ENCODE measurements around the gene MGST3.

Gene MGST3

DNA sequence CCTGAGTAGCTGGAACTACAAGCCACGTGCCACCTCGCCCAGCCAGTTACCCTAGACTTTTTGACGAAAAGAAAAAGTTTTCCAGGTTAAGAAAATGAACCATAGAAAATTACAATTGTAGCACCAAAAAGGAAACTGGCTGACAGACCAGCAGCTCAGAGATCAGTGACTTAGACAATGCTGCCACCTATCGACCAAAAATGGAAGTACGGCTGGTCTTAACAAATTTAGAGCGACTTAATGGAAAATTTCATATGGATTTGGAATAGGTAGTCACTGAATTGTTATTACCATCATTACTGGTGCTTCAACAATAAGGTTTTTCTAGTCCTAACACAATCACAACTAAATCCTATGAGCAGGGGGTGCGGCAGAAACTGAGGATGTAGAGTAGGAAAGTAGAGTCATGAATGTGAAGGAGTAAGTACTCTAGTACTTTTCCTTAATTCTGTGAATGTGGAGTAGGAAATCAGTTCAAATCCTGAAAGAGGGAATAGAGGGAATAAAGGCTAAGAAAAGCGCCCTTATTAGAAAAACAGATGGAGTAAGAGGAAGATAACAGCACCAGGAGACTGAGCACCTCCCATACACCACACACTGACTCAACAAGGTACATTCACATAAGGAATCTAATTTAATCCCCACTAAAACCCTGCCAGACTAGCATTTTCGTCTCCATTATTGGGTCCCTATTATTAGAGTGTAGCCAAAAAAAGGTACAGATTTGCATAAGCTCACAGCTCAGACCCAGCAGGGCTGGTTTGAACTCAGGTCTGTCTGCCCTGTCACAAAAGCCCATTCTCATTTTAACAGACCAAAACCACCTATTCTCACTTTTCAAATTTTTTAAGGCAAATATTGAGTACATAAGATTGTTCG is 37.9 kb upstream of the MGST3 start:
- no peak overlapping the region for H2BK5ac ChIP-seq (ENCODE audit: low read depth, low read length, poor library complexity, severe bottlenecking)
- no peak overlapping the region for H2BK120ac ChIP-seq (ENCODE audit: low read depth, low read length)
- H3K4ac ChIP-seq (ENCODE audit: low read depth in 1 of 2, low read length in 2 of 2), result no peak overlapping the region
- H3K14ac ChIP-seq (ENCODE audit: low read length in 2 of 2), result no peak overlapping the region
- WGBS, result 4% methylated on average over 7 of the region's 10 CpGs
- H2AFZ ChIP-seq (ENCODE audit: low read depth, low read length), result no peak overlapping the region
- peaks cover 39 to 55% of the 10 kb centered on the region in 2 experiments for H3K27me3 ChIP-seq (ENCODE audit: control insufficient read depth in 1 of 2, insufficient read depth in 1 of 2, low read length in 2 of 2)
- no peak overlapping the region for H3K18ac ChIP-seq (ENCODE audit: low read depth in 1 of 2, low read length in 2 of 2)
- no peak overlapping the region for H2BK15ac ChIP-seq (ENCODE audit: low read depth, poor library complexity, severe bottlenecking)
- H3K9me3 ChIP-seq (ENCODE audit: control insufficient read depth, low read length), result no peaks in the 10 kb centered on the region
- no peak overlapping the region for H4K91ac ChIP-seq (ENCODE audit: low read length)
- H3K27ac ChIP-seq (ENCODE audit: low read length, poor library complexity, severe bottlenecking), result no peak overlapping the region
- peak; percentile 76 for DNase-seq
- H3K79me1 ChIP-seq (replicated peaks; ENCODE audit: low read length, poor library complexity, severe bottlenecking), result no peaks in the 10 kb centered on the region
- no peak overlapping the region for H3K4me3 ChIP-seq (ENCODE audit: insufficient read depth in 1 of 2, low read depth in 1 of 2, low read length in 2 of 2)
- H3K4me2 ChIP-seq (ENCODE audit: low read length, poor library complexity, severe bottlenecking), result no peak overlapping the region
- no peak overlapping the region for H2AK5ac ChIP-seq (ENCODE audit: low read length, severe bottlenecking)
- H4K8ac ChIP-seq (ENCODE audit: low read length), result no peak overlapping the region
- no peaks in the 10 kb centered on the region for H3K36me3 ChIP-seq (ENCODE audit: control insufficient read depth in 1 of 2, insufficient read depth in 2 of 2, low read depth in 1 of 2, low read length in 2 of 2)
- H3K9ac ChIP-seq (ENCODE audit: low read length), result peak overlapping the region; percentile 4
- H3K23ac ChIP-seq (ENCODE audit: low read length in 2 of 2), result no peak overlapping the region
- no peak overlapping the region for H2BK12ac ChIP-seq (ENCODE audit: low read length in 2 of 2)
- no peaks in the 10 kb centered on the region for H3K4me1 ChIP-seq (ENCODE audit: control insufficient read depth, insufficient read depth, low read depth, low read length)

DNA sequence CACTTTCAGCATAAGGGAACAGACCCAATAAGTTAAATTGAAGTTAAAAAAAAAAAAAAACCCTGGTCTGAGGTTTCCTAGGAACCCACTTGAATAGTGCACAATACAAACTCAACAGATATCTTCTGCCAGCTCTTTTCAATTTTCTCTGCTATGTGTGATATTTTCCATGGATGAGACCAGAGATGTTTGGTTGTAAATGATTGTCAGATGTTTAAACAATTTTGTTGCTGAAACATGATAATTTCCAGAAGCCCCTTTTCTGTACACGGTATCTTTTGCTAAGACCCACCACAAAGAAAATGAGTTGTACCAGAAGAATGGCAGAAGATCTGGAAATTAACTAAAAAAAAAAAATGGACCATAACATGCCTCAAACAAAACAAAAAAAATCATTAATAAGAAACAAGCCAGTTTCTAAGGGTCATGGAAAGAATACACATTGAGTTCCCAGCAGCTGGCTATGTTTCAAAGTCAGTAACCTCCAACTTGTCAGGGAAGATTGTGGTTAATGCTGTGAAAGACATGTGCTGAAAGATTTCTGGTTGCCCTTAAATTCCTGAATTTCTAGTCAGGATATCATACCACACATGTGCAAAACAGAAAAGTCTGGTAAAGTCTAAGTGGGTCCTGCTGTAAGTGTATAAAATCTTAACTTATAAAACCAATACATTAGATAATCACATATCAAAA is 35.6 kb upstream of the MGST3 start:
- no peaks in the 10 kb centered on the region for H3K79me1 ChIP-seq (replicated peaks; ENCODE audit: low read length, poor library complexity, severe bottlenecking)
- no CpG with 5 or more reads among the region's 1 CpG for WGBS
- no peak overlapping the region for H3K23ac ChIP-seq (ENCODE audit: low read length in 2 of 2)
- no peak overlapping the region for H3K4me2 ChIP-seq (ENCODE audit: low read length, poor library complexity, severe bottlenecking)
- H2BK12ac ChIP-seq (ENCODE audit: low read length in 2 of 2), result no peak overlapping the region
- no peak overlapping the region for H3K4ac ChIP-seq (ENCODE audit: low read depth in 1 of 2, low read length in 2 of 2)
- peak overlapping the region; percentile 8 for H3K9ac ChIP-seq (ENCODE audit: low read length)
- H2AFZ ChIP-seq (ENCODE audit: low read depth, low read length), result no peak overlapping the region
- no peaks in the 10 kb centered on the region for H3K9me3 ChIP-seq (ENCODE audit: control insufficient read depth, low read length)
- peak; percentile 57 for DNase-seq
- H3K36me3 ChIP-seq (ENCODE audit: control insufficient read depth in 1 of 2, insufficient read depth in 2 of 2, low read depth in 1 of 2, low read length in 2 of 2), result no peaks in the 10 kb centered on the region
- peaks cover 22 to 34% of the 10 kb centered on the region in 2 experiments for H3K27me3 ChIP-seq (ENCODE audit: control insufficient read depth in 1 of 2, insufficient read depth in 1 of 2, low read length in 2 of 2)
- H4K91ac ChIP-seq (ENCODE audit: low read length), result no peak overlapping the region
- no peak overlapping the region for H3K4me3 ChIP-seq (ENCODE audit: insufficient read depth in 1 of 2, low read depth in 1 of 2, low read length in 2 of 2)
- H2BK5ac ChIP-seq (ENCODE audit: low read depth, low read length, poor library complexity, severe bottlenecking), result no peak overlapping the region
- H2BK120ac ChIP-seq (ENCODE audit: low read depth, low read length), result no peak overlapping the region
- H2BK15ac ChIP-seq (ENCODE audit: low read depth, poor library complexity, severe bottlenecking), result no peak overlapping the region
- H4K8ac ChIP-seq (ENCODE audit: low read length), result no peak overlapping the region
- H3K14ac ChIP-seq (ENCODE audit: low read length in 2 of 2), result no peak overlapping the region
- H3K27ac ChIP-seq (ENCODE audit: low read length, poor library complexity, severe bottlenecking), result no peak overlapping the region
- no peak overlapping the region for H2AK5ac ChIP-seq (ENCODE audit: low read length, severe bottlenecking)
- no peaks in the 10 kb centered on the region for H3K4me1 ChIP-seq (ENCODE audit: control insufficient read depth, insufficient read depth, low read depth, low read length)
- no peak overlapping the region for H3K18ac ChIP-seq (ENCODE audit: low read depth in 1 of 2, low read length in 2 of 2)

DNA sequence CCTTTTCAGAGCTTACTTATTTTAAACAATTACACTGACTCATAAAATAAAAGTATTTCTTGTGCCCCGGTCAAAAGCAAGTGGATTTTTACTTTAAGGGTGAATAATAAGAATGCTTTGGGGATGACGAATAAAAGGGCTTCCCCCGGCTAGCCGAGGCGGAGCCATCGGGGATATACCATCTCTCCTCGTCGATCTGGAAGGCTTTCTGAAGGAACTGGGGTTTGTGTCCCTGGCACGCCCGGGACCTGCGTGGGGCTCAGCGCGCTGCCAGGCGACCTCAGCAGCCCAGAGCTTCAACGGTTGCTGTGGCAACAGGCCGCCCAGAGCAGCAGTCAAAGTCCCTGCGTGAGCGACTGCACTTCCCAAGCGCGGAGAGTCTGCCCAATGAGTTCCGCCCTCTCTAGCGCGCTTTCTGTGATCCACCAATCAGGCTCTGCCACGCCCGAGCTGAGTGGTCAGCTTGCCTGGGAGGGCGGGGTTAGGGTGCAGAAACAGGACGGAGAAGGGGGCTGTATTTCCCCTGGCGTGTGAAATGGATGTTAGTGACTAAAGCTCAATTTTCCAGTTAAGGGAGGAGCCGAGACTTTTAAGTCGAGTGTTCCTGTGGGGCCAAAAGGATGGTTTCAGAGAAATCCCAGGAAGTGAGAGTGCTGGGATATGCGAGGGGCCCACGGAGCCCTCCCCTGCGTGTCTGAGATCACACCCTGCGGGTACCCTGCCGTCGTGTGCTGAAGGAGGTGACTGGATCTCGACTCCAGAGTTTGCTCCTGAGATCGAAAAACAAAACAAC is 33.0 kb upstream of the MGST3 start:
- Histone ChIP-seq H3K36me3 (ENCODE audit: control insufficient read depth in 1 of 2, insufficient read depth in 2 of 2, low read depth in 1 of 2, low read length in 2 of 2) (no peaks in the 10 kb centered on the region), H2BK5ac (ENCODE audit: low read depth, low read length, poor library complexity, severe bottlenecking) (no peak overlapping the region), H3K9ac (ENCODE audit: low read length) (peak overlapping the region; percentile 90), H3K18ac (ENCODE audit: low read depth in 1 of 2, low read length in 2 of 2) (peak overlapping the region; percentile 63 to 77), H2BK12ac (ENCODE audit: low read length in 2 of 2) (peak overlapping the region in 1 of 2 experiments; percentile 75), H3K27ac (ENCODE audit: low read length, poor library complexity, severe bottlenecking) (peak overlapping the region; percentile 28), H3K4ac (ENCODE audit: low read depth in 1 of 2, low read length in 2 of 2) (no peak overlapping the region), H3K9me3 (ENCODE audit: control insufficient read depth, low read length) (no peaks in the 10 kb centered on the region), H4K8ac (ENCODE audit: low read length) (peak overlapping the region; percentile 85), H3K14ac (ENCODE audit: low read length in 2 of 2) (no peak overlapping the region), H4K91ac (ENCODE audit: low read length) (no peak overlapping the region), H3K4me2 (ENCODE audit: low read length, poor library complexity, severe bottlenecking) (peak overlapping the region; percentile 95), H2BK15ac (ENCODE audit: low read depth, poor library complexity, severe bottlenecking) (peak overlapping the region; percentile 82), H3K79me1 (replicated peaks; ENCODE audit: low read length, poor library complexity, severe bottlenecking) (no peaks in the 10 kb centered on the region), H2BK120ac (ENCODE audit: low read depth, low read length) (no peak overlapping the region), H3K27me3 (ENCODE audit: control insufficient read depth in 1 of 2, insufficient read depth in 1 of 2, low read length in 2 of 2) (peaks cover 18 to 22% of the 10 kb centered on the region in 2 experiments), H2AK5ac (ENCODE audit: low read length, severe bottlenecking) (no peak overlapping the region), H3K4me3 (ENCODE audit: insufficient read depth in 1 of 2, low read depth in 1 of 2, low read length in 2 of 2) (peak overlapping the region; percentile 62 to 84), H3K4me1 (ENCODE audit: control insufficient read depth, insufficient read depth, low read depth, low read length) (no peaks in the 10 kb centered on the region), H3K23ac (ENCODE audit: low read length in 2 of 2) (no peak overlapping the region), H2AFZ (ENCODE audit: low read depth, low read length) (peak overlapping the region; percentile 75)
- peak; percentile 98 for DNase-seq
- WGBS, result 1% methylated on average over 36 of the region's 38 CpGs
